Measurements from ENCODE around the gene SLC47A2. TPM values are rescaled to one million over a fixed set of nuclear protein-coding genes. Genes with fewer than 3 reads are reported as not detected.

SLC47A2 gene
- total and polyA plus RNA-seq, 5 donors from 2014 or later, result not detected

DNA sequence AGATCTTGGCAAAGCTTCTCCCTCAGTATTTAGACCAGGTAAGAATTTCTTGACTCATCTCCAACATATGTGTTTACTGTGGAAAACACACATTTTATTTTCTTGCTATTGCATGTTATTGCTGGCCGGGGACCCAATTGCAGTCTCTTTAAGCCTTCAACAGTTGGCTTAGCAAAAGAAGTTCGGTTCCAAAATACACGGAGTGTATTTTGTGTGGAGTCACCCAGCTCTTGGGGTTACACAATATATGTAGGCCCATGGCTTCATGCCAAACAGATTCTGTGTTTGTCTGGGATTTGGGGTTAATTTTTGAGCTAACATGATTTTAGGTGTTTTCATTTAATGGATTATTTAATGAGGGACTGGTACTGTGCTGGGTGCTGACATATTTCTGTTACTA, 63.8 kb downstream of the SLC47A2 start:
- H3K27me3 Mint-ChIP-seq, result no peaks in the 10 kb centered on the region
- H3K36me3 Mint-ChIP-seq, result peaks cover 38% of the 10 kb centered on the region

GRCh38 chr17:19651451-19652238, 64.7 kb downstream of the SLC47A2 start:
- no peak for ATAC-seq (ENCODE audit: low read depth in 2 of 2)
- peaks cover 21 to 63% (median 45%) of the 10 kb centered on the region in 4 donors for H3K4me1 Mint-ChIP-seq
- peak overlapping the region in 1 of 4 donors; percentile 49 for H3K4me3 Mint-ChIP-seq
- no peaks in the 10 kb centered on the region for H3K9me3 Mint-ChIP-seq
- no peaks in the 10 kb centered on the region for H3K27me3 Mint-ChIP-seq
- H3K4me3 ChIP-seq (ENCODE audit: low read depth, low read length), result peak overlapping the region; percentile 14
- H3K4me1 ChIP-seq (ENCODE audit: control insufficient read depth, insufficient read depth, low read length, poor library complexity, severe bottlenecking), result peaks cover 36% of the 10 kb centered on the region
- no peaks in the 10 kb centered on the region for H3K9me3 ChIP-seq (ENCODE audit: control insufficient read depth in 2 of 2, low read length in 2 of 2)
- DNase-seq, result no peak
- H3K36me3 ChIP-seq (ENCODE audit: control insufficient read depth, insufficient read depth, low read length), result peaks cover 20% of the 10 kb centered on the region
- peak overlapping the region in 2 of 3 donors; percentile 2 to 34 for H3K27ac Mint-ChIP-seq
- peaks cover 34% of the 10 kb centered on the region for H3K36me3 Mint-ChIP-seq
- H3K27ac ChIP-seq (ENCODE audit: insufficient read depth, low read length, poor library complexity, severe bottlenecking), result no peak overlapping the region
- no peaks in the 10 kb centered on the region for H3K27me3 ChIP-seq (ENCODE audit: control insufficient read depth, insufficient read depth, low read length)

More for the DNA sequence above, 63.8 kb downstream of the SLC47A2 start:
- Histone ChIP-seq H3K27ac (ENCODE audit: insufficient read depth, low read length, poor library complexity, severe bottlenecking) (no peak overlapping the region), H3K36me3 (ENCODE audit: control insufficient read depth, insufficient read depth, low read length) (peaks cover 29% of the 10 kb centered on the region), H3K4me3 (ENCODE audit: low read depth, low read length) (no peak overlapping the region), H3K27me3 (ENCODE audit: control insufficient read depth, insufficient read depth, low read length) (no peaks in the 10 kb centered on the region), H3K9me3 (ENCODE audit: control insufficient read depth in 2 of 2, low read length in 2 of 2) (no peaks in the 10 kb centered on the region), H3K4me1 (ENCODE audit: control insufficient read depth, insufficient read depth, low read length, poor library complexity, severe bottlenecking) (peaks cover 33% of the 10 kb centered on the region)
- Mint-ChIP-seq H3K4me3 (no peak overlapping the region), H3K9me3 (no peaks in the 10 kb centered on the region), H3K4me1 (peaks cover 24 to 62% (median 42%) of the 10 kb centered on the region in 4 donors), H3K27ac (no peak overlapping the region)
- DNase-seq, result no peak
- no peak for ATAC-seq (ENCODE audit: low read depth in 2 of 2)

DNA sequence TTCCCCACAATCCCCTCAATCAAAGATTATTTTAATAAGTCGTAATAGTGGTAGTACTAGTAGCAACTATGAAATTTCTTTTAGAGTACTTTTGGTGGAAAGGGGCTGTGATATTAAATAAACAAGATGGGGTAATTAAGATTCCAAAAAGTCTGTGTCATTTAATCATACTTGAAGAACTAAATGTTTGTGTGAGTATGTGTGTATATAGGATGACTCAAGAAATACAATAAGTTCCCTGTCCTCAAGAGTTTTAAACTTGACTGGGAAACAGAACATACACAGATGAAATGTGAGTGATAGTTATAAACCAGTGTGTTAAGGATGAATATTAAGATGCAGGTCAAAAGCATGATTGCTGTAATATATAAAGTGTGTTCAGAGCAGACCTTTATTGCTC, 65.6 kb downstream of the SLC47A2 start:
- Mint-ChIP-seq H3K9me3 (no peaks in the 10 kb centered on the region), H3K27ac (peak overlapping the region; percentile 10 to 94 (median 69)), H3K4me1 (peaks cover 25 to 57% (median 43%) of the 10 kb centered on the region in 4 donors), H3K4me3 (peak overlapping the region; percentile 88 to 97 (median 96)), H3K36me3 (peaks cover 26% of the 10 kb centered on the region), H3K27me3 (no peaks in the 10 kb centered on the region)
- ATAC-seq (ENCODE audit: low read depth in 2 of 2), result no peak
- Histone ChIP-seq H3K36me3 (ENCODE audit: control insufficient read depth, insufficient read depth, low read length) (peaks cover 12% of the 10 kb centered on the region), H3K9me3 (ENCODE audit: control insufficient read depth in 2 of 2, low read length in 2 of 2) (no peaks in the 10 kb centered on the region), H3K27ac (ENCODE audit: insufficient read depth, low read length, poor library complexity, severe bottlenecking) (no peak overlapping the region), H3K4me1 (ENCODE audit: control insufficient read depth, insufficient read depth, low read length, poor library complexity, severe bottlenecking) (peaks cover 36% of the 10 kb centered on the region), H3K4me3 (ENCODE audit: low read depth, low read length) (no peak overlapping the region), H3K27me3 (ENCODE audit: control insufficient read depth, insufficient read depth, low read length) (no peaks in the 10 kb centered on the region)
- no peak for DNase-seq

GRCh38 chr17:19649274-19649541, 67.2 kb downstream of the SLC47A2 start:
- H3K36me3 ChIP-seq (ENCODE audit: control insufficient read depth, insufficient read depth, low read length), result peaks cover 7% of the 10 kb centered on the region
- no peak for ATAC-seq (ENCODE audit: low read depth in 2 of 2)
- peak overlapping the region; percentile 71 for H3K27ac ChIP-seq (ENCODE audit: insufficient read depth, low read length, poor library complexity, severe bottlenecking)
- H3K36me3 Mint-ChIP-seq, result peaks cover 14% of the 10 kb centered on the region
- H3K4me3 ChIP-seq (ENCODE audit: low read depth, low read length), result peak overlapping the region; percentile 98
- H3K4me1 Mint-ChIP-seq, result peaks cover 18 to 47% (median 40%) of the 10 kb centered on the region in 4 donors
- H3K27ac Mint-ChIP-seq, result peak overlapping the region; percentile 57 to 96 (median 94)
- H3K9me3 ChIP-seq (ENCODE audit: control insufficient read depth in 2 of 2, low read length in 2 of 2), result no peaks in the 10 kb centered on the region
- H3K27me3 Mint-ChIP-seq, result no peaks in the 10 kb centered on the region
- H3K4me3 Mint-ChIP-seq, result peak overlapping the region; percentile 95 to 98 (median 96)
- H3K9me3 Mint-ChIP-seq, result no peaks in the 10 kb centered on the region
- no peak for DNase-seq
- no peaks in the 10 kb centered on the region for H3K27me3 ChIP-seq (ENCODE audit: control insufficient read depth, insufficient read depth, low read length)
- H3K4me1 ChIP-seq (ENCODE audit: control insufficient read depth, insufficient read depth, low read length, poor library complexity, severe bottlenecking), result peaks cover 36% of the 10 kb centered on the region

- Histone ChIP-seq H3K27ac (ENCODE audit: insufficient read depth, low read length, poor library complexity, severe bottlenecking) (peak within 1 kb of the TSS; percentile 71), H3K4me3 (ENCODE audit: low read depth, low read length) (peak within 1 kb of the TSS; percentile 98), H3K27me3 (ENCODE audit: control insufficient read depth, insufficient read depth, low read length) (no peaks in the 10 kb centered on the region), H3K4me1 (ENCODE audit: control insufficient read depth, insufficient read depth, low read length, poor library complexity, severe bottlenecking) (peaks cover 36% of the 10 kb centered on the region), H3K36me3 (ENCODE audit: control insufficient read depth, insufficient read depth, low read length) (peaks cover 7% of the 10 kb centered on the region), H3K9me3 (ENCODE audit: control insufficient read depth in 2 of 2, low read length in 2 of 2) (no peaks in the 10 kb centered on the region)
- Mint-ChIP-seq H3K4me3 (peak within 1 kb of the TSS; percentile 95 to 98 (median 96)), H3K27me3 (no peaks in the 10 kb centered on the region), H3K36me3 (peaks cover 11% of the 10 kb centered on the region), H3K9me3 (no peaks in the 10 kb centered on the region), H3K4me1 (peaks cover 18 to 47% (median 38%) of the 10 kb centered on the region in 4 donors), H3K27ac (peak within 1 kb of the TSS; percentile 94 to 99 (median 96))
- DNase-seq (peak; percentile 90 to 96 (median 91)), ATAC-seq (ENCODE audit: low read depth in 2 of 2) (peak; percentile 98)
These were observed 67.7 kb downstream of the SLC47A2 start, which contains the start of gene ALDH3A2 for GRCh38 chr17:19648475-19649273. Gene ALDH3A2, plus strand, starts transcription at chr17:19648751. Its CDS starts 221 bp downstream, at chr17:19648972.

GRCh38 chr17:19647697-19648474, 68.5 kb downstream of the SLC47A2 start:
- Mint-ChIP-seq H3K27me3 (no peaks in the 10 kb centered on the region), H3K27ac (peak overlapping the region; percentile 94 to 99 (median 96)), H3K36me3 (peaks cover 4% of the 10 kb centered on the region), H3K4me3 (peak overlapping the region; percentile 95 to 98 (median 96)), H3K9me3 (no peaks in the 10 kb centered on the region), H3K4me1 (peaks cover 18 to 47% (median 38%) of the 10 kb centered on the region in 4 donors)
- H3K9me3 ChIP-seq (ENCODE audit: control insufficient read depth in 2 of 2, low read length in 2 of 2), result no peaks in the 10 kb centered on the region
- no peaks in the 10 kb centered on the region for H3K27me3 ChIP-seq (ENCODE audit: control insufficient read depth, insufficient read depth, low read length)
- peak overlapping the region; percentile 78 for H3K4me3 ChIP-seq (ENCODE audit: low read depth, low read length)
- peaks cover 36% of the 10 kb centered on the region for H3K4me1 ChIP-seq (ENCODE audit: control insufficient read depth, insufficient read depth, low read length, poor library complexity, severe bottlenecking)
- peak overlapping the region; percentile 71 for H3K27ac ChIP-seq (ENCODE audit: insufficient read depth, low read length, poor library complexity, severe bottlenecking)
- H3K36me3 ChIP-seq (ENCODE audit: control insufficient read depth, insufficient read depth, low read length), result peaks cover 7% of the 10 kb centered on the region
- ATAC-seq (ENCODE audit: low read depth in 2 of 2) (peak; percentile 50 to 53), DNase-seq (no peak)

Data from CD4-positive, CD25-positive, alpha-beta regulatory T cell (primary cell).